ENCODE measurements around the gene TRIM37.
A peak's percentile ranks its signal among the peaks of the same experiment; 100 is the strongest.
"Not testable (repeated sequence)": the region's sequence is repeated elsewhere in the genome, so short reads cannot be mapped to it uniquely, and the experiment has no call there.

TRIM37 gene

GRCh38 chr17:59108400-59109102 is 1.9 kb upstream of the TRIM37 start:
- DNase-seq: no peak

- DNase-seq: no peak
Measured at GRCh38 chr17:59107306-59107670, 608 bp upstream of the TRIM37 start.

- peak; percentile 66 for DNase-seq
Measured at GRCh38 chr17:59105852-59106462, 723 bp downstream of the TRIM37 start.

- DNase-seq: no peak
Measured at GRCh38 chr17:59101178-59101577, 5.5 kb downstream of the TRIM37 start.

- no peak for DNase-seq
Measured at GRCh38 chr17:59097876-59098275, 8.8 kb downstream of the TRIM37 start.

- DNase-seq: no peak
Measured at GRCh38 chr17:59094861-59095530, 11.7 kb downstream of the TRIM37 start.

GRCh38 chr17:59093702-59094231 is 12.9 kb downstream of the TRIM37 start:
- no peak for DNase-seq

GRCh38 chr17:59093145-59093701 is 13.5 kb downstream of the TRIM37 start:
- DNase-seq: no peak

- not testable (repeated sequence) for DNase-seq
Measured at GRCh38 chr17:59090593-59090992, 16.1 kb downstream of the TRIM37 start.

GRCh38 chr17:59084154-59084553 is 22.5 kb downstream of the TRIM37 start:
- DNase-seq: no peak

GRCh38 chr17:59074494-59074893 is 32.2 kb downstream of the TRIM37 start:
- no peak for DNase-seq

GRCh38 chr17:59073972-59074371 is 32.7 kb downstream of the TRIM37 start:
- no peak for DNase-seq

- DNase-seq: no peak
Measured at GRCh38 chr17:59069856-59070255, 36.8 kb downstream of the TRIM37 start.

- DNase-seq: no peak
Measured at GRCh38 chr17:59067756-59068155, 38.9 kb downstream of the TRIM37 start.

- DNase-seq: no peak
Measured at GRCh38 chr17:59067340-59067739, 39.3 kb downstream of the TRIM37 start.

GRCh38 chr17:59062509-59062908 is 44.2 kb downstream of the TRIM37 start:
- no peak for DNase-seq

GRCh38 chr17:59056857-59057256 is 49.8 kb downstream of the TRIM37 start:
- DNase-seq: no peak

- no peak for DNase-seq
Measured at GRCh38 chr17:59049798-59050197, 56.9 kb downstream of the TRIM37 start.

GRCh38 chr17:59047616-59048015 is 59.1 kb downstream of the TRIM37 start:
- DNase-seq: no peak

GRCh38 chr17:59046192-59046591 is 60.5 kb downstream of the TRIM37 start:
- DNase-seq: no peak

- no peak for DNase-seq
Measured at GRCh38 chr17:59038734-59039133, 67.9 kb downstream of the TRIM37 start.

GRCh38 chr17:59037960-59038359 is 68.7 kb downstream of the TRIM37 start:
- no peak for DNase-seq

- DNase-seq: no peak
Measured at GRCh38 chr17:59030811-59031210, 75.9 kb downstream of the TRIM37 start.

- no peak for DNase-seq
Measured at GRCh38 chr17:59028328-59028727, 78.4 kb downstream of the TRIM37 start.
